ENCODE results near the gene C1R.

The C1R gene

GRCh38 chr12:7118881-7119280, 26.6 kb upstream of the C1R start:
- no peak overlapping the region for H3K4me3 ChIP-seq (ENCODE audit: low read depth, low read length, poor library complexity, severe bottlenecking)

GRCh38 chr12:7117670-7118069, 25.4 kb upstream of the C1R start:
- Histone ChIP-seq H3K27ac (ENCODE audit: low read depth, low read length, poor library complexity, severe bottlenecking) (no peak overlapping the region), H3K9me3 (ENCODE audit: low read length) (no peaks in the 10 kb centered on the region), H3K9me2 (ENCODE audit: low read depth, low read length) (no peaks in the 10 kb centered on the region), H3F3A (ENCODE audit: insufficient read depth, low read length) (no peaks in the 10 kb centered on the region), H3K4me3 (ENCODE audit: low read depth, low read length, poor library complexity, severe bottlenecking) (no peak overlapping the region), H3K4me2 (ENCODE audit: low read length) (no peak overlapping the region), H3K9ac (ENCODE audit: low read length) (no peak overlapping the region), H3K36me3 (ENCODE audit: insufficient read depth, low read length) (no peaks in the 10 kb centered on the region), H3K27me3 (ENCODE audit: insufficient read depth, low read length) (no peaks in the 10 kb centered on the region), H3K4me1 (ENCODE audit: insufficient read depth, low read length, severe bottlenecking) (no peaks in the 10 kb centered on the region), H2AFZ (ENCODE audit: low read length) (no peak overlapping the region), H4K20me1 (ENCODE audit: insufficient read depth, low read length) (no peaks in the 10 kb centered on the region), H3K79me2 (ENCODE audit: insufficient read depth, low read length) (no peaks in the 10 kb centered on the region)
- TF ChIP-seq CTCF (IDR thresholded peaks at IDR 0.05; ENCODE audit: low read length), result no peak
- no peak for TF ChIP-seq EZH2 (IDR thresholded peaks at IDR 0.05; ENCODE audit: borderline replicate concordance, low read length)

More at GRCh38 chr12:7118881-7119280, 26.6 kb upstream of the C1R start:
- H3K4me1 ChIP-seq (ENCODE audit: insufficient read depth, low read length, severe bottlenecking), result no peaks in the 10 kb centered on the region
- H3K9me2 ChIP-seq (ENCODE audit: low read depth, low read length), result no peaks in the 10 kb centered on the region
- H3K79me2 ChIP-seq (ENCODE audit: insufficient read depth, low read length), result no peaks in the 10 kb centered on the region
- H4K20me1 ChIP-seq (ENCODE audit: insufficient read depth, low read length), result no peaks in the 10 kb centered on the region
- H3K9ac ChIP-seq (ENCODE audit: low read length), result no peak overlapping the region
- H3K4me2 ChIP-seq (ENCODE audit: low read length), result no peak overlapping the region
- no peak overlapping the region for H2AFZ ChIP-seq (ENCODE audit: low read length)
- no peaks in the 10 kb centered on the region for H3K9me3 ChIP-seq (ENCODE audit: low read length)
- TF ChIP-seq EZH2 (IDR thresholded peaks at IDR 0.05; ENCODE audit: borderline replicate concordance, low read length) (no peak), CTCF (IDR thresholded peaks at IDR 0.05; ENCODE audit: low read length) (no peak)
- H3K36me3 ChIP-seq (ENCODE audit: insufficient read depth, low read length), result no peaks in the 10 kb centered on the region
- no peaks in the 10 kb centered on the region for H3F3A ChIP-seq (ENCODE audit: insufficient read depth, low read length)
- no peak overlapping the region for H3K27ac ChIP-seq (ENCODE audit: low read depth, low read length, poor library complexity, severe bottlenecking)
- H3K27me3 ChIP-seq (ENCODE audit: insufficient read depth, low read length), result no peaks in the 10 kb centered on the region

GRCh38 chr12:7116916-7117315, 24.7 kb upstream of the C1R start:
- Histone ChIP-seq H3K4me3 (ENCODE audit: low read depth, low read length, poor library complexity, severe bottlenecking) (no peak overlapping the region), H3F3A (ENCODE audit: insufficient read depth, low read length) (no peaks in the 10 kb centered on the region), H4K20me1 (ENCODE audit: insufficient read depth, low read length) (no peaks in the 10 kb centered on the region), H3K79me2 (ENCODE audit: insufficient read depth, low read length) (no peaks in the 10 kb centered on the region), H3K4me2 (ENCODE audit: low read length) (no peak overlapping the region), H3K27me3 (ENCODE audit: insufficient read depth, low read length) (no peaks in the 10 kb centered on the region), H3K9me2 (ENCODE audit: low read depth, low read length) (no peaks in the 10 kb centered on the region), H3K27ac (ENCODE audit: low read depth, low read length, poor library complexity, severe bottlenecking) (no peak overlapping the region), H3K9ac (ENCODE audit: low read length) (no peak overlapping the region), H3K4me1 (ENCODE audit: insufficient read depth, low read length, severe bottlenecking) (no peaks in the 10 kb centered on the region), H2AFZ (ENCODE audit: low read length) (no peak overlapping the region), H3K9me3 (ENCODE audit: low read length) (no peaks in the 10 kb centered on the region), H3K36me3 (ENCODE audit: insufficient read depth, low read length) (no peaks in the 10 kb centered on the region)
- TF ChIP-seq CTCF (IDR thresholded peaks at IDR 0.05; ENCODE audit: low read length) (no peak), EZH2 (IDR thresholded peaks at IDR 0.05; ENCODE audit: borderline replicate concordance, low read length) (no peak)
